Muscle layer of duodenum (tissue), 2 donors: ENCODE data around the gene EPAS1.

Source experiments
- H3K27ac ChIP-seq: one replicate; pipeline ENCODE4 v1.7.0; 2013; ENCODE audit warnings: mild to moderate bottlenecking, low read length
- H3K27me3 ChIP-seq: one replicate; pipeline ENCODE4 v1.7.0; 2013; ENCODE audit warnings: low read depth, mild to moderate bottlenecking, control low read depth, low read length
- H3K36me3 ChIP-seq, 2 donors: one replicate each; pipeline ENCODE4 v1.7.0; 2013; ENCODE audit warnings: low read length in 2 of 2, control low read depth in 1 of 2, mild to moderate bottlenecking in 1 of 2; ENCODE audit not compliant: insufficient read depth in 2 of 2, control insufficient read depth in 1 of 2
- H3K4me1 ChIP-seq, 2 donors: one replicate each; pipeline ENCODE4 v1.7.0; 2013; ENCODE audit warnings: low read length in 2 of 2, mild to moderate bottlenecking in 2 of 2, control low read depth in 1 of 2, moderate library complexity in 1 of 2; ENCODE audit not compliant: insufficient read depth in 2 of 2, control insufficient read depth in 1 of 2
- H3K4me3 ChIP-seq, 2 donors: one replicate each; pipeline ENCODE4 v1.7.0; 2013; ENCODE audit warnings: low read length in 2 of 2, low read depth in 1 of 2, mild to moderate bottlenecking in 1 of 2
- H3K9me3 ChIP-seq, 2 donors: one replicate each; pipeline ENCODE4 v1.7.0; 2013; ENCODE audit warnings: low read length in 2 of 2, control low read depth in 1 of 2, mild to moderate bottlenecking in 1 of 2; ENCODE audit not compliant: control insufficient read depth in 1 of 2
- donor health status: healthy.

EPAS1 gene

GRCh38 chr2:46373238-46373637 lies 76.0 kb downstream of the EPAS1 start:
- H3K36me3 ChIP-seq = peaks cover 29 to 66% of the 10 kb centered on the region in 2 donors
- no peak overlapping the region for H3K4me3 ChIP-seq
- H3K9me3 ChIP-seq = no peaks in the 10 kb centered on the region
- no peak overlapping the region for H3K27ac ChIP-seq
- H3K27me3 ChIP-seq = no peaks in the 10 kb centered on the region
- no peaks in the 10 kb centered on the region for H3K4me1 ChIP-seq

- H3K27me3 ChIP-seq = no peaks in the 10 kb centered on the region
- peaks cover 5 to 14% of the 10 kb centered on the region in 2 donors for H3K4me1 ChIP-seq
- no peak overlapping the region for H3K27ac ChIP-seq
- peaks cover 31 to 60% of the 10 kb centered on the region in 2 donors for H3K36me3 ChIP-seq
- no peaks in the 10 kb centered on the region for H3K9me3 ChIP-seq
- no peak overlapping the region for H3K4me3 ChIP-seq
These were observed 78.4 kb downstream of the EPAS1 start for GRCh38 chr2:46375566-46376125.

GRCh38 chr2:46376586-46376985 lies 79.4 kb downstream of the EPAS1 start:
- Histone ChIP-seq H3K4me1 (peaks cover 5 to 14% of the 10 kb centered on the region in 2 donors), H3K27me3 (no peaks in the 10 kb centered on the region), H3K36me3 (peaks cover 22 to 51% of the 10 kb centered on the region in 2 donors), H3K9me3 (no peaks in the 10 kb centered on the region), H3K4me3 (no peak overlapping the region), H3K27ac (no peak overlapping the region)

GRCh38 chr2:46377101-46377581 lies 79.9 kb downstream of the EPAS1 start:
- Histone ChIP-seq H3K27ac (no peak overlapping the region), H3K36me3 (peaks cover 22 to 46% of the 10 kb centered on the region in 2 donors), H3K4me3 (no peak overlapping the region), H3K9me3 (no peaks in the 10 kb centered on the region), H3K4me1 (peaks cover 5 to 14% of the 10 kb centered on the region in 2 donors), H3K27me3 (no peaks in the 10 kb centered on the region)

GRCh38 chr2:46377666-46378560 lies 80.7 kb downstream of the EPAS1 start:
- H3K4me3 ChIP-seq = no peak overlapping the region
- no peak overlapping the region for H3K27ac ChIP-seq
- H3K4me1 ChIP-seq = peaks cover 5 to 14% of the 10 kb centered on the region in 2 donors
- peaks cover 29 to 46% of the 10 kb centered on the region in 2 donors for H3K36me3 ChIP-seq
- no peaks in the 10 kb centered on the region for H3K27me3 ChIP-seq
- no peaks in the 10 kb centered on the region for H3K9me3 ChIP-seq

GRCh38 chr2:46378616-46379015 lies 81.4 kb downstream of the EPAS1 start:
- Histone ChIP-seq H3K36me3 (peaks cover 26 to 47% of the 10 kb centered on the region in 2 donors), H3K27me3 (no peaks in the 10 kb centered on the region), H3K4me1 (peaks cover 5 to 14% of the 10 kb centered on the region in 2 donors), H3K9me3 (no peaks in the 10 kb centered on the region), H3K27ac (no peak overlapping the region), H3K4me3 (no peak overlapping the region)

- H3K4me3 ChIP-seq = no peak overlapping the region
- peaks cover 34 to 45% of the 10 kb centered on the region in 2 donors for H3K36me3 ChIP-seq
- no peaks in the 10 kb centered on the region for H3K9me3 ChIP-seq
- H3K27me3 ChIP-seq = no peaks in the 10 kb centered on the region
- H3K27ac ChIP-seq = no peak overlapping the region
- H3K4me1 ChIP-seq = peaks cover 5 to 14% of the 10 kb centered on the region in 2 donors
These were observed 82.2 kb downstream of the EPAS1 start for GRCh38 chr2:46379213-46380037.

- Histone ChIP-seq H3K27ac (no peak overlapping the region), H3K36me3 (peaks cover 36 to 43% of the 10 kb centered on the region in 2 donors), H3K4me1 (peaks cover 5 to 14% of the 10 kb centered on the region in 2 donors), H3K4me3 (no peak overlapping the region), H3K27me3 (no peaks in the 10 kb centered on the region), H3K9me3 (no peaks in the 10 kb centered on the region)
These were observed 83.1 kb downstream of the EPAS1 start for GRCh38 chr2:46380038-46380940.

GRCh38 chr2:46381263-46381849 lies 84.1 kb downstream of the EPAS1 start:
- H3K27me3 ChIP-seq = no peaks in the 10 kb centered on the region
- H3K4me1 ChIP-seq = peaks cover 5 to 14% of the 10 kb centered on the region in 2 donors
- H3K9me3 ChIP-seq = no peaks in the 10 kb centered on the region
- peaks cover 33 to 36% of the 10 kb centered on the region in 2 donors for H3K36me3 ChIP-seq
- no peak overlapping the region for H3K27ac ChIP-seq
- H3K4me3 ChIP-seq = no peak overlapping the region

- Histone ChIP-seq H3K4me1 (peaks cover 5 to 14% of the 10 kb centered on the region in 2 donors), H3K36me3 (peaks cover 28 to 36% of the 10 kb centered on the region in 2 donors), H3K9me3 (no peaks in the 10 kb centered on the region), H3K27me3 (no peaks in the 10 kb centered on the region), H3K27ac (no peak overlapping the region), H3K4me3 (no peak overlapping the region)
These were observed 84.7 kb downstream of the EPAS1 start for GRCh38 chr2:46381871-46382270.
